OCI-LY1 (cell line): Measurements from ENCODE around the gene SLC4A5.
A peak's percentile ranks its signal among the peaks of the same experiment; 100 is the strongest.

ENCODE experiments used
- H2AFZ ChIP-seq: fragments of 200-600 bp; sonication (generic), shearing (Covaris generic); 2 replicates; pipeline ENCODE4 v1.6.0; 2014; ENCODE audit warnings: antibody characterized with exemption, mild to moderate bottlenecking, low read length
- H3F3A ChIP-seq: fragments of 200-600 bp; sonication (generic), shearing (Covaris generic); 2 replicates; pipeline ENCODE4 v1.6.0; 2014; ENCODE audit warnings: mild to moderate bottlenecking, antibody characterized with exemption, low read length, moderate library complexity; ENCODE audit not compliant: insufficient read depth
- H3K27ac ChIP-seq: fragments of 200-600 bp; sonication (generic); 2 replicates; pipeline ENCODE4 v1.5.1; 2014; ENCODE audit warnings: low read length, mixed run types, mild to moderate bottlenecking, low read depth; ENCODE audit not compliant: poor library complexity, severe bottlenecking
- H3K27me3 ChIP-seq: fragments of 200-600 bp; sonication (generic); 2 replicates; pipeline ENCODE4 v1.6.0; 2014; ENCODE audit warnings: antibody characterized with exemption, mild to moderate bottlenecking, low read length, moderate library complexity; ENCODE audit not compliant: insufficient read depth
- H3K36me3 ChIP-seq: fragments of 200-600 bp; sonication (generic); 2 replicates; pipeline ENCODE4 v1.6.1; 2014; ENCODE audit warnings: mild to moderate bottlenecking, antibody characterized with exemption, low read length, moderate library complexity, mixed read lengths; ENCODE audit not compliant: insufficient read depth
- H3K4me1 ChIP-seq: fragments of 200-600 bp; sonication (generic); 2 replicates; pipeline ENCODE4 v1.5.1; 2014; ENCODE audit warnings: mild to moderate bottlenecking, low read length, moderate library complexity; ENCODE audit not compliant: insufficient read depth, severe bottlenecking
- H3K4me2 ChIP-seq: fragments of 200-600 bp; sonication (generic), shearing (Covaris generic); 2 replicates; pipeline ENCODE4 v1.6.1; 2014; ENCODE audit warnings: low read length
- H3K4me3 ChIP-seq: fragments of 200-600 bp; sonication (generic); 2 replicates; pipeline ENCODE4 v1.5.1; 2014; ENCODE audit warnings: low read length, low read depth, mild to moderate bottlenecking, mixed read lengths; ENCODE audit not compliant: poor library complexity, severe bottlenecking
- H3K79me2 ChIP-seq: fragments of 200-600 bp; shearing (Covaris generic); 2 replicates; pipeline ENCODE4 v1.6.1; 2016; ENCODE audit warnings: mixed run types, low read length, mixed read lengths; ENCODE audit not compliant: insufficient read depth
- H3K9ac ChIP-seq: fragments of 200-600 bp; sonication (generic), shearing (Covaris generic); 2 replicates; pipeline ENCODE4 v1.6.1; 2014; ENCODE audit warnings: mild to moderate bottlenecking, low read length, mixed read lengths
- H3K9me2 ChIP-seq: fragments of 200-600 bp; sonication (generic), shearing (Covaris generic); 2 replicates; pipeline ENCODE4 v1.6.1; 2014; ENCODE audit warnings: low read depth, mild to moderate bottlenecking, low read length, mixed read lengths
- H3K9me3 ChIP-seq: fragments of 200-600 bp; shearing (Covaris generic); 2 replicates; pipeline ENCODE4 v1.6.1; 2014; ENCODE audit warnings: low read length, mixed read lengths
- H4K20me1 ChIP-seq: fragments of 200-600 bp; sonication (generic), shearing (Covaris generic); 2 replicates; pipeline ENCODE4 v1.6.0; 2016; ENCODE audit warnings: mild to moderate bottlenecking, low read length; ENCODE audit not compliant: insufficient read depth
- EZH2 ChIP-seq: fragments of 200-600 bp; sonication (generic), shearing (Covaris generic); IDR thresholded peaks from 2 replicates; pipeline ENCODE4 v1.8.0; 2017; ENCODE audit warnings: borderline replicate concordance, mixed run types, mild to moderate bottlenecking, antibody characterized with exemption, low read length, moderate library complexity, mixed read lengths
- TF ChIP-seq, protein P1 (sequence below): fragments of 200-600 bp; sonication (generic), shearing (Covaris generic); IDR thresholded peaks from 2 replicates; pipeline ENCODE4 v1.5.1; 2017; ENCODE audit warnings: mild to moderate bottlenecking, antibody characterized with exemption, low read length, moderate library complexity, mixed read lengths

The SLC4A5 gene

DNA sequence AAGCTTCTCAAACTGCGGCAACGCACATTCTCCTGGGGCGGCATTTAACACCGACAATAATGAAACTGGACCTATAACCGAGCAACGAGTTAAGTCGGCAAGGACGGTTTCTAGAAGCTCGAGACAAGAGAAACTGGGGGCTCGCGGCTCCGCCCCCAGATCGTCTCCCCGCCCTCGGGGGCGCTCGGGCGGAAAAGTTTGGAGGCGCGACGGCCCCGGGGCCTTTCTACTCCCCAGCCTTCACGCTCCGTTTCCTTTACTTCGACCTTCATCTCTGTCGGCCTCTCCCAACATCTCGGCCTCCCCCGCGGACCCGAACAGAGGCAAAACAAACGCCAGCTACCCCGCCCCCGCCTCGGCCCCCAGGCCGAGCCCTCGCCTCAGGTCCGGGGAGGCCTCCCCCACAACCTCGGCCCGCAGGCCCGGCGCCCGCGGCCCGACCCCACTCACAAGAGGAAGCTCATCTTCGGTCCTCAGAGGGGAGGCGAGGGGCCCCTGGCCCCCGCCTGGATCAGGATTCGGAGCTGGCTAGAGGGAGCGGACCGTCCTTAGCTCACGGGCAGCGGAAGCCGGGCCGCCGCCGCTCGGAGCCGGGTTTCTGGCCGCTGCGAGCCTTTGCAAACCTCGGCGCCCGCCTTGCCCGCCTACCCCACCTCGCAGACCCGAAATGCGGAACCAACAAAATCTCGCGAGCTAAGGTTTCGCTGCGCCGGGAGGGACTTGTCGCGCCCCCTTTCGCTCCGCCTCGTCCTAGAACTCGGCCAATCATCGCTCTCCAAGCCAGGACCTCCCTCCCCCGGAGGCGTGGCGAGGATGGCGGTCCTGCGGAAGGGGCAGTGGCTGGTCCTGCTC lies 164.8 kb downstream of the SLC4A5 start, which contains the start of gene MOB1A:
MOB1A (minus strand) TSS at position 669 of the 852 bp plus-strand sequence; CDS start at position 464, 205 bp downstream.
- H4K20me1 ChIP-seq = no peaks in the 10 kb centered on the region
- H3K27ac ChIP-seq = peak within 1 kb of the TSS; percentile 81

DNA sequence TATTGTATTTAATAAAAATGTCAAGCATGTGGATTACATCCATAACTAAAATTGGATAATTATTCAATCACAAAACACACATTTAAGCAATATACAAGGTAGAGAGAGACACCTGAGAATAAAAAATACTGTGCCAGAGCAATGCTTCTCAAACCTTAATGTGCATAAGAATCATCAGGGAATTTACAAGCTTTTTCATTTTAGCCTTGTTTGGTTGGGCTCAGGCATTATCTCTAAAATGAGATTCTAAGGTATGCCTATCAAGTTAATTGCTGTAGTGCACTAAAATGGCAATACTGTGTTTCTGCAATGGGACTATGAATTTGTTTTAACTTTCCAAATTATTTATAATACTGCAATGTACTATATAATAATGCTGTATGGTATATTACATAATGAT lies 165.5 kb downstream of the SLC4A5 start:
- Histone ChIP-seq H3K4me2 (peak overlapping the region; percentile 90), H2AFZ (no peak overlapping the region), H3K4me3 (peak overlapping the region; percentile 70), H3K27me3 (no peaks in the 10 kb centered on the region), H3K9ac (peak overlapping the region; percentile 79), H3K36me3 (peaks cover 40% of the 10 kb centered on the region), H3K9me3 (no peaks in the 10 kb centered on the region), H3K27ac (peak overlapping the region; percentile 81), H3K79me2 (peaks cover 51% of the 10 kb centered on the region), H3K4me1 (peaks cover 40% of the 10 kb centered on the region), H4K20me1 (no peaks in the 10 kb centered on the region), H3K9me2 (no peaks in the 10 kb centered on the region), H3F3A (peaks cover 6% of the 10 kb centered on the region; the same call in 1 of the 2 replicates)
- TF ChIP-seq, protein P1, sequence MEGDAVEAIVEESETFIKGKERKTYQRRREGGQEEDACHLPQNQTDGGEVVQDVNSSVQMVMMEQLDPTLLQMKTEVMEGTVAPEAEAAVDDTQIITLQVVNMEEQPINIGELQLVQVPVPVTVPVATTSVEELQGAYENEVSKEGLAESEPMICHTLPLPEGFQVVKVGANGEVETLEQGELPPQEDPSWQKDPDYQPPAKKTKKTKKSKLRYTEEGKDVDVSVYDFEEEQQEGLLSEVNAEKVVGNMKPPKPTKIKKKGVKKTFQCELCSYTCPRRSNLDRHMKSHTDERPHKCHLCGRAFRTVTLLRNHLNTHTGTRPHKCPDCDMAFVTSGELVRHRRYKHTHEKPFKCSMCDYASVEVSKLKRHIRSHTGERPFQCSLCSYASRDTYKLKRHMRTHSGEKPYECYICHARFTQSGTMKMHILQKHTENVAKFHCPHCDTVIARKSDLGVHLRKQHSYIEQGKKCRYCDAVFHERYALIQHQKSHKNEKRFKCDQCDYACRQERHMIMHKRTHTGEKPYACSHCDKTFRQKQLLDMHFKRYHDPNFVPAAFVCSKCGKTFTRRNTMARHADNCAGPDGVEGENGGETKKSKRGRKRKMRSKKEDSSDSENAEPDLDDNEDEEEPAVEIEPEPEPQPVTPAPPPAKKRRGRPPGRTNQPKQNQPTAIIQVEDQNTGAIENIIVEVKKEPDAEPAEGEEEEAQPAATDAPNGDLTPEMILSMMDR = no peak
- TF ChIP-seq EZH2 = no peak

More for the DNA sequence above, 164.8 kb downstream of the SLC4A5 start, which contains the start of gene MOB1A:
- Histone ChIP-seq H3K9me2 (no peaks in the 10 kb centered on the region), H3K27me3 (no peaks in the 10 kb centered on the region), H3K4me3 (peak within 1 kb of the TSS; percentile 70), H3K4me2 (peak within 1 kb of the TSS; percentile 90), H2AFZ (no peak within 1 kb of the TSS), H3K79me2 (peaks cover 45% of the 10 kb centered on the region), H3F3A (peaks cover 7% of the 10 kb centered on the region; the same call in 1 of the 2 replicates), H3K4me1 (peaks cover 38% of the 10 kb centered on the region), H3K9ac (peak within 1 kb of the TSS; percentile 79), H3K36me3 (peaks cover 34% of the 10 kb centered on the region), H3K9me3 (no peaks in the 10 kb centered on the region)
- TF ChIP-seq, protein P1 = no peak
- no peak for TF ChIP-seq EZH2

- no peaks in the 10 kb centered on the region for H4K20me1 ChIP-seq
- no peaks in the 10 kb centered on the region for H3K9me3 ChIP-seq
- H3K9ac ChIP-seq = no peak overlapping the region
- no peak overlapping the region for H3K4me3 ChIP-seq
- TF ChIP-seq EZH2 = no peak
- TF ChIP-seq, protein P1 = no peak
- no peak overlapping the region for H2AFZ ChIP-seq
- no peaks in the 10 kb centered on the region for H3K27me3 ChIP-seq
- H3K4me1 ChIP-seq = peaks cover 16% of the 10 kb centered on the region
- H3K9me2 ChIP-seq = no peaks in the 10 kb centered on the region
- H3K4me2 ChIP-seq = 0 out of 2 replicates have a peak overlapping the region, but pooled peaks have one; percentile 35
- no peaks in the 10 kb centered on the region for H3F3A ChIP-seq
- H3K27ac ChIP-seq = no peak overlapping the region
- H3K79me2 ChIP-seq = peaks cover 63% of the 10 kb centered on the region
- peaks cover 67% of the 10 kb centered on the region for H3K36me3 ChIP-seq
Observed at GRCh38 chr2:74174909-74175308, 168.3 kb downstream of the SLC4A5 start.
